GM19452 (cell line): ENCODE data around the gene TSFM.

Experiments used
- ATAC-seq: cut with Tn5 transposase; IDR thresholded peaks from one replicate; pipeline ENCODE4 v1.9.1; 2021; ENCODE audit not compliant: unreplicated experiment

TSFM gene

GRCh38 chr12:57777911-57778310, 4.7 kb upstream of the TSFM start:
- ATAC-seq, result no peak

- ATAC-seq, result no peak
These were observed 2.9 kb upstream of the TSFM start for GRCh38 chr12:57779736-57780135.

GRCh38 chr12:57780284-57780897, 2.2 kb upstream of the TSFM start:
- no peak for ATAC-seq

- no peak for ATAC-seq
These were observed 1.3 kb upstream of the TSFM start for GRCh38 chr12:57781244-57781643.

GRCh38 chr12:57781801-57782200, 786 bp upstream of the TSFM start:
- ATAC-seq, result no peak

GRCh38 chr12:57782243-57782607, 362 bp upstream of the TSFM start:
- no peak for ATAC-seq

- ATAC-seq, result no peak
These were observed 847 bp downstream of the TSFM start for GRCh38 chr12:57783466-57783801.

- no peak for ATAC-seq
These were observed 1.3 kb downstream of the TSFM start for GRCh38 chr12:57783861-57784260.

GRCh38 chr12:57793920-57794319, 11.3 kb downstream of the TSFM start:
- no peak for ATAC-seq

- ATAC-seq, result no peak
These were observed 12.8 kb downstream of the TSFM start for GRCh38 chr12:57795354-57795753.

GRCh38 chr12:57796996-57797395, 14.4 kb downstream of the TSFM start:
- ATAC-seq, result no peak

- ATAC-seq, result no peak
These were observed 15.3 kb downstream of the TSFM start for GRCh38 chr12:57797933-57798332.

GRCh38 chr12:57800965-57801364, 18.4 kb downstream of the TSFM start:
- ATAC-seq, result no peak

- ATAC-seq, result no peak
These were observed 20.0 kb downstream of the TSFM start for GRCh38 chr12:57802607-57803006.

GRCh38 chr12:57803319-57803893, 20.8 kb downstream of the TSFM start:
- no peak for ATAC-seq

GRCh38 chr12:57806677-57807076, 24.1 kb downstream of the TSFM start:
- ATAC-seq, result no peak

- ATAC-seq, result no peak
These were observed 24.7 kb downstream of the TSFM start for GRCh38 chr12:57807285-57807684.

- ATAC-seq, result no peak
These were observed 25.8 kb downstream of the TSFM start for GRCh38 chr12:57808351-57808750.

GRCh38 chr12:57809425-57809824, 26.8 kb downstream of the TSFM start:
- no peak for ATAC-seq

GRCh38 chr12:57810450-57810849, 27.9 kb downstream of the TSFM start:
- ATAC-seq, result no peak

GRCh38 chr12:57811028-57811755, 28.6 kb downstream of the TSFM start:
- ATAC-seq, result no peak

- no peak for ATAC-seq
These were observed 30.8 kb downstream of the TSFM start for GRCh38 chr12:57813111-57813970.
